Fibroblast of lung (primary cell): ENCODE results near the gene CEP72. TPM values are rescaled to one million over a fixed set of nuclear protein-coding genes. Genes with fewer than 3 reads are reported as not detected.

Source experiments
- DNase-seq, 2 donors: peaks; one replicate each; pipeline versions ENCODE4 v3.0.0 to v3.0.0-alpha.2; 2010; ENCODE audit warnings: low read depth in 2 of 2
- H2AFZ ChIP-seq: 2 replicates; pipeline ENCODE4 v1.5.1; 2012; ENCODE audit warnings: low read length, control low read depth, inconsistent platforms
- H3K27ac ChIP-seq: 2 replicates; pipeline ENCODE4 v1.5.1; 2011; ENCODE audit warnings: low read length, control low read depth; ENCODE audit not compliant: insufficient read depth
- H3K27me3 ChIP-seq: 2 replicates; pipeline ENCODE4 v1.5.1; 2011; ENCODE audit warnings: mild to moderate bottlenecking, low read length; ENCODE audit not compliant: control insufficient read depth, insufficient read depth
- H3K36me3 ChIP-seq: 2 replicates; pipeline ENCODE4 v1.5.1; 2011; ENCODE audit warnings: low read length; ENCODE audit not compliant: control insufficient read depth, insufficient read depth
- H3K4me1 ChIP-seq: 2 replicates; pipeline ENCODE4 v1.5.1; 2011; ENCODE audit warnings: low read length; ENCODE audit not compliant: control insufficient read depth, insufficient read depth; ENCODE audit errors: extremely low read depth
- H3K4me2 ChIP-seq: 2 replicates; pipeline ENCODE4 v1.5.1; 2011; ENCODE audit warnings: low read length, control low read depth; ENCODE audit not compliant: insufficient read depth; ENCODE audit errors: extremely low read depth
- H3K4me3 ChIP-seq, 4 experiments: fragments of 200-600 bp in 1 of 4; sonication (generic) in 1 of 4; replicated peaks in 1 of 4; 2 replicates each; pipeline ENCODE4 v1.5.1; 2011 to 2016; ENCODE audit warnings: low read length in 4 of 4, low read depth in 3 of 4, mild to moderate bottlenecking in 3 of 4, control low read depth in 2 of 4, inconsistent platforms in 1 of 4, mixed read lengths in 1 of 4; ENCODE audit not compliant: insufficient read depth in 1 of 4; ENCODE audit errors: control extremely low read depth in 1 of 4
- H3K79me2 ChIP-seq: 2 replicates; pipeline ENCODE4 v1.5.1; 2012; ENCODE audit warnings: mild to moderate bottlenecking, low read length, inconsistent platforms; ENCODE audit not compliant: control insufficient read depth, insufficient read depth
- H3K9ac ChIP-seq: 2 replicates; pipeline ENCODE4 v1.5.1; 2011; ENCODE audit warnings: mild to moderate bottlenecking, low read length, control low read depth; ENCODE audit not compliant: insufficient read depth
- H3K9me3 ChIP-seq: 2 replicates; pipeline ENCODE4 v1.5.1; 2012; ENCODE audit warnings: low read depth, low read length; ENCODE audit not compliant: control insufficient read depth, insufficient read depth
- H4K20me1 ChIP-seq: 2 replicates; pipeline ENCODE4 v1.5.1; 2011; ENCODE audit warnings: low read length; ENCODE audit not compliant: control insufficient read depth, insufficient read depth; ENCODE audit errors: extremely low read depth
- CTCF ChIP-seq, 2 donors: IDR thresholded peaks in 1 of 2; conservative IDR thresholded peaks in 1 of 2; 1 replicate in 1 of 2; 2 replicates in 1 of 2; pipeline ENCODE4 v1.5.1; 2011 to 2012; ENCODE audit warnings: low read length in 2 of 2, control low read depth in 1 of 2, inconsistent platforms in 1 of 2, low read depth in 1 of 2, mild to moderate bottlenecking in 1 of 2
- EZH2 ChIP-seq: IDR thresholded peaks from 2 replicates; pipeline ENCODE4 v1.5.1; 2012; ENCODE audit warnings: low read length, control low read depth, mild to moderate bottlenecking; ENCODE audit errors: missing control alignments
- polyA plus RNA-seq, 2 donors: library from polyadenylated mRNA; depleted of rRNA in 1 of 2; stranded (reverse) in 1 of 2; unstranded in 1 of 2; fragments of >200 nt; gene quantifications; 2 replicates each; pipeline ENCODE4 v1.2.1, GENCODE V29; 2011 to 2012; ENCODE audit warnings: missing spikeins in 1 of 2
- total RNA-seq: library from RNA; depleted of rRNA; stranded (reverse); fragments of >200 nt; gene quantifications from 2 replicates; pipeline ENCODE4 v1.2.1, GENCODE V29; 2014

The CEP72 gene
- total and polyA plus RNA-seq, 2 donors (not counting 1 experiment from before 2014, with no cell fraction given) = 0.92 to 2.5 TPM

- H3K36me3 ChIP-seq = no peaks in the 10 kb centered on the region
These were observed 13.6 kb upstream of the CEP72 start for GRCh38 chr5:598564-598890.

GRCh38 chr5:600886-601541, 11.1 kb upstream of the CEP72 start:
- Histone ChIP-seq H3K27me3 (peaks cover 33% of the 10 kb centered on the region), H3K4me1 (no peaks in the 10 kb centered on the region), H3K4me3 (no peak overlapping the region), H3K27ac (no peak overlapping the region), H2AFZ (no peak overlapping the region), H3K9ac (no peak overlapping the region), H3K36me3 (no peaks in the 10 kb centered on the region), H3K4me2 (no peak overlapping the region), H3K9me3 (no peaks in the 10 kb centered on the region), H4K20me1 (no peaks in the 10 kb centered on the region), H3K79me2 (no peaks in the 10 kb centered on the region)
- TF ChIP-seq EZH2 = no peak
- no peak for TF ChIP-seq CTCF (conservative IDR thresholded peaks at IDR 0.05 in 1 of 2, IDR thresholded peaks at IDR 0.05 in 1 of 2; ENCODE audit: low read depth in 1 of 2, low read length in 2 of 2)
- no peak for DNase-seq

More at GRCh38 chr5:598564-598890, 13.6 kb upstream of the CEP72 start:
- H4K20me1 ChIP-seq = no peaks in the 10 kb centered on the region
- no peaks in the 10 kb centered on the region for H3K4me1 ChIP-seq
- no peak overlapping the region for H3K4me2 ChIP-seq
- H3K27me3 ChIP-seq = peaks cover 37% of the 10 kb centered on the region
- H3K79me2 ChIP-seq = no peaks in the 10 kb centered on the region
- no peaks in the 10 kb centered on the region for H3K9me3 ChIP-seq
- no peak overlapping the region for H3K27ac ChIP-seq
- no peak overlapping the region for H3K9ac ChIP-seq
- no peak overlapping the region for H3K4me3 ChIP-seq
- TF ChIP-seq EZH2 (no peak), CTCF (conservative IDR thresholded peaks at IDR 0.05 in 1 of 2, IDR thresholded peaks at IDR 0.05 in 1 of 2; ENCODE audit: low read depth in 1 of 2, low read length in 2 of 2) (no peak)
- DNase-seq = no peak
- no peak overlapping the region for H2AFZ ChIP-seq

GRCh38 chr5:601771-602465, 10.2 kb upstream of the CEP72 start:
- Histone ChIP-seq H4K20me1 (no peaks in the 10 kb centered on the region), H3K4me3 (no peak overlapping the region), H3K4me2 (no peak overlapping the region), H3K9me3 (no peaks in the 10 kb centered on the region), H3K9ac (no peak overlapping the region), H3K36me3 (no peaks in the 10 kb centered on the region), H3K79me2 (no peaks in the 10 kb centered on the region), H3K27me3 (peaks cover 27% of the 10 kb centered on the region), H2AFZ (no peak overlapping the region), H3K27ac (no peak overlapping the region), H3K4me1 (no peaks in the 10 kb centered on the region)
- DNase-seq = no peak
- no peak for TF ChIP-seq EZH2
- TF ChIP-seq CTCF (conservative IDR thresholded peaks at IDR 0.05 in 1 of 2, IDR thresholded peaks at IDR 0.05 in 1 of 2; ENCODE audit: low read depth in 1 of 2, low read length in 2 of 2) = no peak
